HEK293 (cell line): ENCODE results near the gene FLRT1.

Source experiments
- MYNN ChIP-seq: fragments of 450-650 bp; formaldehyde crosslinking; IDR thresholded peaks from 2 replicates; pipeline ENCODE4 v1.5.1; 2016; ENCODE audit warnings: missing biosample characterization, missing genetic modification characterization, borderline replicate concordance
- REPIN1 ChIP-seq: fragments of 450-650 bp; formaldehyde crosslinking; IDR thresholded peaks from 2 replicates; pipeline ENCODE4 v1.5.1; 2017; ENCODE audit warnings: missing biosample characterization, missing genetic modification characterization, low read depth
- ZNF146 ChIP-seq: fragments of 450-650 bp; formaldehyde crosslinking; IDR thresholded peaks from 2 replicates; pipeline ENCODE4 v1.5.1; 2016; ENCODE audit warnings: missing biosample characterization, missing genetic modification characterization
- ZNF174 ChIP-seq: fragments of 450-650 bp; formaldehyde crosslinking; IDR thresholded peaks from 2 replicates; pipeline ENCODE4 v1.5.0; 2017; ENCODE audit warnings: missing biosample characterization, mild to moderate bottlenecking, missing genetic modification characterization
- ZNF211 ChIP-seq: fragments of 450-650 bp; formaldehyde crosslinking; IDR thresholded peaks from 2 replicates; pipeline ENCODE4 v1.5.1; 2016; ENCODE audit warnings: low read depth, missing biosample characterization, missing genetic modification characterization
- ZNF48 ChIP-seq: fragments of 450-650 bp; formaldehyde crosslinking; IDR thresholded peaks from 2 replicates; pipeline ENCODE4 v1.5.1; 2016; ENCODE audit warnings: missing biosample characterization, missing genetic modification characterization
- ZNF777 ChIP-seq: fragments of 450-650 bp; formaldehyde crosslinking; IDR thresholded peaks from 2 replicates; pipeline ENCODE4 v1.5.1; 2017; ENCODE audit warnings: missing biosample characterization, missing genetic modification characterization, borderline replicate concordance
- ZNF785 ChIP-seq: fragments of 450-650 bp; formaldehyde crosslinking; IDR thresholded peaks from 2 replicates; pipeline ENCODE4 v1.5.1; 2016; ENCODE audit warnings: missing biosample characterization, missing genetic modification characterization
- ZNF830 ChIP-seq: fragments of 450-650 bp; IDR thresholded peaks from 2 replicates; pipeline ENCODE4 v1.5.0; 2018; ENCODE audit warnings: missing biosample characterization, missing genetic modification characterization, low read depth, mild to moderate bottlenecking, moderate library complexity
- TF ChIP-seq, protein P1 (sequence below): fragments of 450-650 bp; formaldehyde crosslinking; IDR thresholded peaks from 2 replicates; pipeline ENCODE4 v1.5.1; 2016; ENCODE audit warnings: missing biosample characterization, missing genetic modification characterization
- TF ChIP-seq, protein P2 (sequence below): fragments of 450-650 bp; formaldehyde crosslinking; IDR thresholded peaks from 2 replicates; pipeline ENCODE4 v1.5.1; 2016; ENCODE audit warnings: missing biosample characterization, missing genetic modification characterization
- TF ChIP-seq, protein P3 (sequence below): fragments of 450-650 bp; formaldehyde crosslinking; IDR thresholded peaks from 2 replicates; pipeline ENCODE4 v1.5.1; 2016; ENCODE audit warnings: missing biosample characterization, missing genetic modification characterization
- TF ChIP-seq, protein P4 (sequence below): fragments of 450-650 bp; formaldehyde crosslinking; IDR thresholded peaks from 2 replicates; pipeline ENCODE4 v1.5.1; 2016; ENCODE audit warnings: missing biosample characterization, missing genetic modification characterization, borderline replicate concordance

DNA sequence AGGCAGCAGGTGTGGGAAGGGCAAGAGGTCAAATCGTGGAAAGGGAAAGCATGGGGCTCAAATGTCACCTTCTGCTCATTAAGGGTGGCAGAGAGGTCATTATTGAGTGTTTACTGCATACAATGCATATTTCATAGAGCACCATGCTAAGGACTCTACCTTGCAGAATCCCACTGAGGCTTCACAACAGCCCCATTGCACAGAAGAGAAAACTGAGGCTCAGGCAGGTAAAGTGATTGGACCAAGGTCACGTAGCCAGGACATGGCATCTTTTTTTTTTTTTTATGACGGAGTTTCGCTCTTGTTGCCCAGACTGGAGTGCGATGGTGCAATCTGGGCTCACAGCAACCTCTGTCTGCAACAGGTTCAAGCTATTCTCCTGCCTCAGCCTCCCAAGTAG, 7.8 kb downstream of the FLRT1 start:
- TF ChIP-seq, protein P1, sequence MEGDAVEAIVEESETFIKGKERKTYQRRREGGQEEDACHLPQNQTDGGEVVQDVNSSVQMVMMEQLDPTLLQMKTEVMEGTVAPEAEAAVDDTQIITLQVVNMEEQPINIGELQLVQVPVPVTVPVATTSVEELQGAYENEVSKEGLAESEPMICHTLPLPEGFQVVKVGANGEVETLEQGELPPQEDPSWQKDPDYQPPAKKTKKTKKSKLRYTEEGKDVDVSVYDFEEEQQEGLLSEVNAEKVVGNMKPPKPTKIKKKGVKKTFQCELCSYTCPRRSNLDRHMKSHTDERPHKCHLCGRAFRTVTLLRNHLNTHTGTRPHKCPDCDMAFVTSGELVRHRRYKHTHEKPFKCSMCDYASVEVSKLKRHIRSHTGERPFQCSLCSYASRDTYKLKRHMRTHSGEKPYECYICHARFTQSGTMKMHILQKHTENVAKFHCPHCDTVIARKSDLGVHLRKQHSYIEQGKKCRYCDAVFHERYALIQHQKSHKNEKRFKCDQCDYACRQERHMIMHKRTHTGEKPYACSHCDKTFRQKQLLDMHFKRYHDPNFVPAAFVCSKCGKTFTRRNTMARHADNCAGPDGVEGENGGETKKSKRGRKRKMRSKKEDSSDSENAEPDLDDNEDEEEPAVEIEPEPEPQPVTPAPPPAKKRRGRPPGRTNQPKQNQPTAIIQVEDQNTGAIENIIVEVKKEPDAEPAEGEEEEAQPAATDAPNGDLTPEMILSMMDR, result no peak
- TF ChIP-seq ZNF211 (tag by site-specific recombination) (no peak), ZNF785 (tag by site-specific recombination) (no peak), ZNF174 (tag by site-specific recombination) (no peak), ZNF777 (no peak), ZNF48 (tag by site-specific recombination) (no peak), REPIN1 (tag by site-specific recombination) (no peak), ZNF146 (tag by site-specific recombination) (no peak), ZNF830 (no peak), MYNN (tag by site-specific recombination) (no peak)
- TF ChIP-seq, protein P2, sequence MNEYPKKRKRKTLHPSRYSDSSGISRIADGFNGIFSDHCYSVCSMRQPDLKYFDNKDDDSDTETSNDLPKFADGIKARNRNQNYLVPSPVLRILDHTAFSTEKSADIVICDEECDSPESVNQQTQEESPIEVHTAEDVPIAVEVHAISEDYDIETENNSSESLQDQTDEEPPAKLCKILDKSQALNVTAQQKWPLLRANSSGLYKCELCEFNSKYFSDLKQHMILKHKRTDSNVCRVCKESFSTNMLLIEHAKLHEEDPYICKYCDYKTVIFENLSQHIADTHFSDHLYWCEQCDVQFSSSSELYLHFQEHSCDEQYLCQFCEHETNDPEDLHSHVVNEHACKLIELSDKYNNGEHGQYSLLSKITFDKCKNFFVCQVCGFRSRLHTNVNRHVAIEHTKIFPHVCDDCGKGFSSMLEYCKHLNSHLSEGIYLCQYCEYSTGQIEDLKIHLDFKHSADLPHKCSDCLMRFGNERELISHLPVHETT, result no peak
- TF ChIP-seq, protein P3, sequence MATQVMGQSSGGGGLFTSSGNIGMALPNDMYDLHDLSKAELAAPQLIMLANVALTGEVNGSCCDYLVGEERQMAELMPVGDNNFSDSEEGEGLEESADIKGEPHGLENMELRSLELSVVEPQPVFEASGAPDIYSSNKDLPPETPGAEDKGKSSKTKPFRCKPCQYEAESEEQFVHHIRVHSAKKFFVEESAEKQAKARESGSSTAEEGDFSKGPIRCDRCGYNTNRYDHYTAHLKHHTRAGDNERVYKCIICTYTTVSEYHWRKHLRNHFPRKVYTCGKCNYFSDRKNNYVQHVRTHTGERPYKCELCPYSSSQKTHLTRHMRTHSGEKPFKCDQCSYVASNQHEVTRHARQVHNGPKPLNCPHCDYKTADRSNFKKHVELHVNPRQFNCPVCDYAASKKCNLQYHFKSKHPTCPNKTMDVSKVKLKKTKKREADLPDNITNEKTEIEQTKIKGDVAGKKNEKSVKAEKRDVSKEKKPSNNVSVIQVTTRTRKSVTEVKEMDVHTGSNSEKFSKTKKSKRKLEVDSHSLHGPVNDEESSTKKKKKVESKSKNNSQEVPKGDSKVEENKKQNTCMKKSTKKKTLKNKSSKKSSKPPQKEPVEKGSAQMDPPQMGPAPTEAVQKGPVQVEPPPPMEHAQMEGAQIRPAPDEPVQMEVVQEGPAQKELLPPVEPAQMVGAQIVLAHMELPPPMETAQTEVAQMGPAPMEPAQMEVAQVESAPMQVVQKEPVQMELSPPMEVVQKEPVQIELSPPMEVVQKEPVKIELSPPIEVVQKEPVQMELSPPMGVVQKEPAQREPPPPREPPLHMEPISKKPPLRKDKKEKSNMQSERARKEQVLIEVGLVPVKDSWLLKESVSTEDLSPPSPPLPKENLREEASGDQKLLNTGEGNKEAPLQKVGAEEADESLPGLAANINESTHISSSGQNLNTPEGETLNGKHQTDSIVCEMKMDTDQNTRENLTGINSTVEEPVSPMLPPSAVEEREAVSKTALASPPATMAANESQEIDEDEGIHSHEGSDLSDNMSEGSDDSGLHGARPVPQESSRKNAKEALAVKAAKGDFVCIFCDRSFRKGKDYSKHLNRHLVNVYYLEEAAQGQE (tag by site-specific recombination), result no peak
- TF ChIP-seq, protein P4, sequence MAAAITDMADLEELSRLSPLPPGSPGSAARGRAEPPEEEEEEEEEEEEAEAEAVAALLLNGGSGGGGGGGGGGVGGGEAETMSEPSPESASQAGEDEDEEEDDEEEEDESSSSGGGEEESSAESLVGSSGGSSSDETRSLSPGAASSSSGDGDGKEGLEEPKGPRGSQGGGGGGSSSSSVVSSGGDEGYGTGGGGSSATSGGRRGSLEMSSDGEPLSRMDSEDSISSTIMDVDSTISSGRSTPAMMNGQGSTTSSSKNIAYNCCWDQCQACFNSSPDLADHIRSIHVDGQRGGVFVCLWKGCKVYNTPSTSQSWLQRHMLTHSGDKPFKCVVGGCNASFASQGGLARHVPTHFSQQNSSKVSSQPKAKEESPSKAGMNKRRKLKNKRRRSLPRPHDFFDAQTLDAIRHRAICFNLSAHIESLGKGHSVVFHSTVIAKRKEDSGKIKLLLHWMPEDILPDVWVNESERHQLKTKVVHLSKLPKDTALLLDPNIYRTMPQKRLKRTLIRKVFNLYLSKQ (tag by site-specific recombination), result no peak
